ENCODE results near the gene CDKN2D.
"Not testable (repeated sequence)": the region's sequence is repeated elsewhere in the genome, so short reads cannot be mapped to it uniquely, and the experiment has no call there.

Gene CDKN2D

DNA sequence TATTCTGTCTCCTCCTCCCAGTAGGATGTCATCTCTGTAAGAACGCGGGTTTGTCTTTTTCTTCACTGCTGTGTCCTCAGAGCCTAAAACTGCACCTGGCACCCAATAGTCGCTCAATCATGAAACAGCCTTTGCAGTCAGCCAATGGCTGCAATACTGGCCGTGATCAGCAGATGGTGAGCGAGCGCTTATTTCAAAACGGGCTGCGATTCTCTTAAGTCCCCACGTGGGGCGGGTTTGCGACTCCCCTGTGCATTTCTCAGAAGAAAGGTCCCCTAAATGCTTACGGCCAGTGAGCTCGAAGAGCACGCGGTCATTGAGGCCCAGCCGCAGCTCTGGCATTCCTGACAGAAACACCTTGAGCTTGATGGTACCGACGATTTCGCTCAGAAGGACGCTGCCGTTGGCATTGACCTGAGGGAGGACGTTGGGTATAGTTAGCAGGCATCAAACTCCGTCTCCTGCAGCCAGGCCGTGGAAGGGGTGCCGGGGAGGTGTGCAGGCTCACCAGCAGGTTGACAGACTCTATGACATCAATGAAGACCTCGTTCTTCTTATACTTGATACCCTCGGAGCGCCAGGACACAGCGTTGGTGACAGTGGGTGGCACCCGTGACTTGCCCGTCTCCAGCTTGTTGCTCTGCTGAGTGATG, 12.3 kb upstream of the CDKN2D start:
- no peak overlapping the region for H3K4me3 ChIP-seq (ENCODE audit: low read depth, low read length)
- TF ChIP-seq, protein P1, sequence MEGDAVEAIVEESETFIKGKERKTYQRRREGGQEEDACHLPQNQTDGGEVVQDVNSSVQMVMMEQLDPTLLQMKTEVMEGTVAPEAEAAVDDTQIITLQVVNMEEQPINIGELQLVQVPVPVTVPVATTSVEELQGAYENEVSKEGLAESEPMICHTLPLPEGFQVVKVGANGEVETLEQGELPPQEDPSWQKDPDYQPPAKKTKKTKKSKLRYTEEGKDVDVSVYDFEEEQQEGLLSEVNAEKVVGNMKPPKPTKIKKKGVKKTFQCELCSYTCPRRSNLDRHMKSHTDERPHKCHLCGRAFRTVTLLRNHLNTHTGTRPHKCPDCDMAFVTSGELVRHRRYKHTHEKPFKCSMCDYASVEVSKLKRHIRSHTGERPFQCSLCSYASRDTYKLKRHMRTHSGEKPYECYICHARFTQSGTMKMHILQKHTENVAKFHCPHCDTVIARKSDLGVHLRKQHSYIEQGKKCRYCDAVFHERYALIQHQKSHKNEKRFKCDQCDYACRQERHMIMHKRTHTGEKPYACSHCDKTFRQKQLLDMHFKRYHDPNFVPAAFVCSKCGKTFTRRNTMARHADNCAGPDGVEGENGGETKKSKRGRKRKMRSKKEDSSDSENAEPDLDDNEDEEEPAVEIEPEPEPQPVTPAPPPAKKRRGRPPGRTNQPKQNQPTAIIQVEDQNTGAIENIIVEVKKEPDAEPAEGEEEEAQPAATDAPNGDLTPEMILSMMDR (IDR thresholded peaks at IDR 0.05; ENCODE audit: low read depth, low read length) = peak; percentile 100

DNA sequence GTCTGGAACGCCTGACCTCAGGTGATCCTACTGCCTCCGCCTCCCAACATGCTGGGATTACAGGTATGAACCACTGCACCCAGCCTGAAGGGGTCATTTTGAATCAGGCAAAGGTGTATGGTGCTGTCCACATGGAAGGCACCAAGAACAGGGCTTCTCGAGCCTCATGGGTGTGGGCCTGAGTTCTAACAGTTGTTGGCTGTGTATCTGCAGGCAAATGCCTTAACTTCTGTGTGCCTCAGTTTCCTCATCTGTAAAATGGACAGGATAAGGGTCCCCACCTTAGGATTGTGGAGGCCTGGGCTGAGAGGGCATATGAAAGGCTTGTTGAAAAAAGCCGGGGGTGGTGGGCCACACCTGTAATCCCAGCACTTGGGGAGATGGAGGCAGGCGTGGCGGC, 9.2 kb upstream of the CDKN2D start:
- TF ChIP-seq, protein P1 (IDR thresholded peaks at IDR 0.05; ENCODE audit: low read depth, low read length) = no peak
- H3K4me3 ChIP-seq (ENCODE audit: low read depth, low read length) = no peak overlapping the region

DNA sequence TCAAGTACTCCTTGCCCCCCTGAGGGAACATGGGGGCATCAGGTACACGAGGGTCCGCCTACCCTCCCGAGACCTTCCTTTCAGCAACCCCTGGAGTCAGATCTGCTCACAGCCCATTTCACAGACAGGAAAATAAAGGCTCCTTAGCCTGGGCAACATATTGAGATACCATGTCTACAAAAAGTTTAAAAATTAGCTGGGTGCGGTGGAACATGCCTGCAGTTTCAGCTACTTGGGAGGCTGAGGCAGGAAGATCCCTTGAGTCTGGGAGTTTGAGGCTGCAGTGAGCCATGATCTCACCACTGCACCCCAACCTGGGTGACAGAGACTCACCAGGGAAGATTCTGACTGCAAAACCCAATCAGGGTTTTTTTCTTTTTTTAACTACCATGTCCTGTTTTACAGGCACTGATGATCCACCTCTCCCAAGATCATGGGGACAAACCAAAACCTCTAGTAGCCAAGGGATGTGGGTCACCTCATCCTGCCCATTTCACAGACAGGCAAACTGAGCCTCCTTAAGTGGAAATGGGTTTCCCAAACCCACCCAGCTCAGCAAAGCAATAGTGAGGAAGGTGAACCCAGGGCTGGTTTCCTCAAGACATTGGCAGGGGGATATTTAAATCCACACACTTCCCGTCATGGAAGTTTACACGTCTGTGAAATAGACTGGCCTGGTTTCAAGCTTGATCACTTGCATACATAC, 6.4 kb upstream of the CDKN2D start:
- H3K4me3 ChIP-seq (ENCODE audit: low read depth, low read length) = no peak overlapping the region
- TF ChIP-seq, protein P1 (IDR thresholded peaks at IDR 0.05; ENCODE audit: low read depth, low read length) = no peak

DNA sequence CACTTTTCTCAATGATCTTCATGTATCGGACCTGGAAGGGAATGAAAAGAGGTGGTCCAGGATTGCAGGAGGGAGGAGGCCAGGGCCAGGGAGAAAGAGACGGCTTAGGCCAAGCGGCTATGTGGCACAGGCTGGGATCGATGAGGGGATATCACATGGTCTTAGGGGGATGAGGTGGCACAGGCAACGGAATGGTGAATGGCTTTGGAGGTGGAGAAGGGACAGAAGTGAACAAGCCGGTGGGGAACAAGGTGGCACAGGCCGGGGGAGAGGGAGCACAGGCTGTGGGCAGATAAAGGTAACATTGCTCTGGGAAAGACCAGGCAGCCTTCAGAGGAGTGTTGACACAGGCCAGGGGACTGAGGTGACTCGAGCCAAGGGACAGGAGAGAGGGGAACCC, 5.7 kb upstream of the CDKN2D start:
- TF ChIP-seq, protein P1 (IDR thresholded peaks at IDR 0.05; ENCODE audit: low read depth, low read length) = no peak
- H3K4me3 ChIP-seq (ENCODE audit: low read depth, low read length) = no peak overlapping the region

DNA sequence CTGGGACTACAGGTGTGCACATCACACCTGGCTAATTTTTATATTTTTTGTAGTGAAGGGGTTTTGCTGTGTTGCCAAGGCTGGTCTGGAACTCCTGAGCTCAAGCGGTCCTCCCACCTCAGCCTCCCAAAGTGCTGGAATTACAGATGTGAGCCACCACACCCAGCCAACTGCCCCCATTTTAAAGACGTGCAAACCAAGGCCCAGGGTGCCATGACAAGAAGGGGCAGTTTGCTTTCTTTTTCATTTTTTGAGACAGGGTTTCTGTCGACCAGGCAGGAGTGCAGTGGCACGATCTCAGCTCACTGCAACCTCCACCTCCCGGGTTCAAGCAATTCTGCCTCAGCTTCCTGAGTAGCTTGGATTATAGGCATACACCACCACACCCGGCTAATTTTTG, 5.0 kb upstream of the CDKN2D start:
- H3K4me3 ChIP-seq (ENCODE audit: low read depth, low read length) = not testable (repeated sequence)

DNA sequence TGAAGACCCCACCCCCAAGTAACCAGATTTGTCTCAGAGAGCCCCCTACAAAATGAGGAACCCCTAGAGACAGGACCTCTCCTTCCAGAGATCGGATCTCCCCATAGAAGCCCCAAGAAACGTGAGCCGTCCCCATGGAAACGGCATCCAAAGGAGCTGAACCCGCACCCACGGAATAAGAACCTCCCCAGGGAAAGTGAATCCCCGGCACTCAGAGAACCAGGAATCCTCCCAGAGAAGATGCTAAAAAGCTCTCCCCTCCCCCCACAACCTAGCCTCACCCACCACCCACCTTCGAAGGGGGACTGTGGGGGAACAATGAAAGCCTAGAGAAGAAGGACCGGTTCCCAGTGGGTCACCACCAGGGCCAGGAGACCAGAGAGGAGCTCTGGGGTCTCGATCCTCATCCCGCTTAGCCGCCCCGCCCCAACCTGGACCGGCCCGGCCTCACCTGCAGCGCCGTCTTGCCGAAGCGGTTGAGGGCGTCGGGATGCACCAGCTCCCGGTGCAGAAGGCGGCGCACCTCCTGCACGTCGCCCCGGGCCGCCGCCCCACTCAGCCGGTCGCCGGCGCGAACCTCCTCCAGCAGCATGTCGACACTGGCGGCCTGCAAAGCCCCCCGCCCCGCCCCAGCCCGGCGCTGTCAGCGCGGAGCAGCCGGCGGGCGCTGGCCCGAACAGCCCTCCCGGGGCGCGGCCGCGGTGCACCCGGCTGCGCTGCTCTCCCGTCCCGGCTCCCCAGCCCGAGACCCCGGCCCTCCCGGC, 535 bp downstream of the CDKN2D start:
- TF ChIP-seq, protein P1 (IDR thresholded peaks at IDR 0.05; ENCODE audit: low read depth, low read length) = no peak
- H3K4me3 ChIP-seq (ENCODE audit: low read depth, low read length) = peak overlapping the region; percentile 78

DNA sequence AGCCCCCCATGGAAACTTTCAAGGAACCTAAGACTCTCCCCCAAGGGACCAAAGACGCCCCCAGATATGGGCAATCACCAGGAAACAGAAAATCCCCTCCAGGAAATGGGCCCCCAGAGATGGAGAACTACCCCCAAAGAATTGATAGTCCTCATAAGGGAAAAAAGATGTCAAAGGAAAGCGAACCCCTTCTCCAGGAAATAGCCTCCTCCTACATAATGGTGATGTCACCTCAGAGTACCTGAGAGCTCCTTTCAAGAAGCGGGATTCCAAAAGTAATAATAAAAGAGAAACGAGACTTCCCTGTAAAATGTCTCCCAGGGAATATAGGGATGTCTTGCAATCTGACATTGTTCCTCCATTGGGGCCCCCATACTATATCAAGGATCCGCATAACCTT, 1.1 kb downstream of the CDKN2D start:
- TF ChIP-seq, protein P1 (IDR thresholded peaks at IDR 0.05; ENCODE audit: low read depth, low read length) = no peak

More for the DNA sequence above, 1.1 kb downstream of the CDKN2D start:
- H3K4me3 ChIP-seq (ENCODE audit: low read depth, low read length) = peak overlapping the region; percentile 78
